ENCODE measurements around the gene NTMT2.

The NTMT2 gene

DNA sequence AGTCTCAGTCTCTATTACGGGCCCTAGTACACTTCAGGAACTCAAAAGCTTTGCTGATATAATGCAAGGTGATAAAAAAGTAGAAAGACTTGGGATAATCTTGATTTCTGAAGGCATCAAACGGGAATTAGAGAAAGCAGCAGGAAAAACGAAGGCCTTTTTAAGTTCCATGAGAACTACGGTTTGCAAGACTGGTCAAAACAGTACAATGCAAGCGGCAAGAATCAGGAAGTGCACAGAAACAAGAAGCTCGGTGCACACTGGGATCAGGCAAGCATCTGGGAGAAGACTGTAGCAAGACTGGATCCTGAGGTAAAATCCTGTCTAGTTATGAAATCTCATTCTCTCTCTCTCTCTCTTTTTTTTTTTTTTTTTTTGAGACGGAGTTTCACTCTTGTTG, 28.6 kb downstream of the NTMT2 start:
- Histone ChIP-seq H3K4me3 (ENCODE audit: low read length) (no peak overlapping the region), H3K9me3 (ENCODE audit: insufficient read depth, low read length) (no peaks in the 10 kb centered on the region), H2AFZ (ENCODE audit: low read depth, low read length) (peak overlapping the region; percentile 27; the same call in 1 of the 2 replicates), H3K9ac (ENCODE audit: low read length) (no peak overlapping the region), H3K36me3 (replicated peaks; ENCODE audit: low read depth, low read length) (no peaks in the 10 kb centered on the region), H3K27me3 (ENCODE audit: low read depth, low read length) (no peaks in the 10 kb centered on the region), H3K4me2 (ENCODE audit: low read length) (no peak overlapping the region), H3K27ac (ENCODE audit: low read length) (no peak overlapping the region), H4K20me1 (ENCODE audit: insufficient read depth, low read length) (no peaks in the 10 kb centered on the region), H3K79me2 (ENCODE audit: low read length) (no peaks in the 10 kb centered on the region), H3K4me1 (ENCODE audit: low read length) (no peaks in the 10 kb centered on the region)
- TF ChIP-seq, protein P1, sequence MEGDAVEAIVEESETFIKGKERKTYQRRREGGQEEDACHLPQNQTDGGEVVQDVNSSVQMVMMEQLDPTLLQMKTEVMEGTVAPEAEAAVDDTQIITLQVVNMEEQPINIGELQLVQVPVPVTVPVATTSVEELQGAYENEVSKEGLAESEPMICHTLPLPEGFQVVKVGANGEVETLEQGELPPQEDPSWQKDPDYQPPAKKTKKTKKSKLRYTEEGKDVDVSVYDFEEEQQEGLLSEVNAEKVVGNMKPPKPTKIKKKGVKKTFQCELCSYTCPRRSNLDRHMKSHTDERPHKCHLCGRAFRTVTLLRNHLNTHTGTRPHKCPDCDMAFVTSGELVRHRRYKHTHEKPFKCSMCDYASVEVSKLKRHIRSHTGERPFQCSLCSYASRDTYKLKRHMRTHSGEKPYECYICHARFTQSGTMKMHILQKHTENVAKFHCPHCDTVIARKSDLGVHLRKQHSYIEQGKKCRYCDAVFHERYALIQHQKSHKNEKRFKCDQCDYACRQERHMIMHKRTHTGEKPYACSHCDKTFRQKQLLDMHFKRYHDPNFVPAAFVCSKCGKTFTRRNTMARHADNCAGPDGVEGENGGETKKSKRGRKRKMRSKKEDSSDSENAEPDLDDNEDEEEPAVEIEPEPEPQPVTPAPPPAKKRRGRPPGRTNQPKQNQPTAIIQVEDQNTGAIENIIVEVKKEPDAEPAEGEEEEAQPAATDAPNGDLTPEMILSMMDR (IDR thresholded peaks at IDR 0.05; ENCODE audit: low read depth, low read length): no peak
- no peak for TF ChIP-seq EZH2phosphoT487 (IDR thresholded peaks at IDR 0.05; ENCODE audit: low read depth)

DNA sequence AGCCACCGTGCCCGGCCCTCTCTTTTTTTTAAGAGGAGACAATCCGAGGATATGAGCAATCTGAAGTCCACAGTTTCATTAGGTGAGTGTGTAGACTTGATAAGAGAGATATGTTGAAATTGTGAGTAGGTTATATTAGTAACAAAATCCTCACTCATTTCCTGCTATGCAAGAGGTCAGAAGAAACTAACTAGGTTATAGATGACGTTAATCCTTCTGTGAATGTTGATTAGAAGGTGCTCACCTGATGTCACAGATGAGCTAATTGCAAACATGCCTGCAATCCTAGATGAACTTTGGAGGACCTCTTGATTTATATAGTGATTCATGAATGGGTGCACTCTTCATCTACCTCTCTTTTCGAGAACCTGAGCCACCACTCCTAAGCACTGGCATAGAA, 29.3 kb downstream of the NTMT2 start:
- no peaks in the 10 kb centered on the region for H3K27me3 ChIP-seq (ENCODE audit: low read depth, low read length)
- no peaks in the 10 kb centered on the region for H3K4me1 ChIP-seq (ENCODE audit: low read length)
- H3K36me3 ChIP-seq (replicated peaks; ENCODE audit: low read depth, low read length): no peaks in the 10 kb centered on the region
- H3K9ac ChIP-seq (ENCODE audit: low read length): no peak overlapping the region
- no peak overlapping the region for H2AFZ ChIP-seq (ENCODE audit: low read depth, low read length)
- H3K79me2 ChIP-seq (ENCODE audit: low read length): no peaks in the 10 kb centered on the region
- H3K27ac ChIP-seq (ENCODE audit: low read length): no peak overlapping the region
- no peak for TF ChIP-seq EZH2phosphoT487 (IDR thresholded peaks at IDR 0.05; ENCODE audit: low read depth)
- TF ChIP-seq, protein P1 (IDR thresholded peaks at IDR 0.05; ENCODE audit: low read depth, low read length): no peak
- no peaks in the 10 kb centered on the region for H4K20me1 ChIP-seq (ENCODE audit: insufficient read depth, low read length)
- no peak overlapping the region for H3K4me2 ChIP-seq (ENCODE audit: low read length)
- H3K4me3 ChIP-seq (ENCODE audit: low read length): no peak overlapping the region
- H3K9me3 ChIP-seq (ENCODE audit: insufficient read depth, low read length): no peaks in the 10 kb centered on the region

DNA sequence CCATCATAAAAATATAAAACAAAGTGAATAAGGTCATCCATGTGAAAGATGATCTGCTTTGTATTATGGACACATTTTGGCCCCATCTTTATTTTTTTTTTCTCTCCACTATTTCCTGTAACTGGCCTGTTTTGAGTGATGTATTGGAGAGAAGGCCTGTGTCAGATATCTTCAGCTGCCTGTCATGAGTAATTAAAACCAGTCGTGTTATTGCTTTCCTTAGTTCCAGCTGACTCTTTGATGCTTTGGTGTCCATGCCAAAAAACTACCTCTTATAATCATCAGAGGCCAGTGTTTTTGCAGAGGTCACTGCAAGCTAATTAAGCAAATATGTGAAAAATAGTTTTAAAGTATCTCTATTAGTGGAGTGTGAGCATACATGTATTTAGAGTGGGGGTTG, 29.7 kb downstream of the NTMT2 start:
- no peaks in the 10 kb centered on the region for H4K20me1 ChIP-seq (ENCODE audit: insufficient read depth, low read length)

DNA sequence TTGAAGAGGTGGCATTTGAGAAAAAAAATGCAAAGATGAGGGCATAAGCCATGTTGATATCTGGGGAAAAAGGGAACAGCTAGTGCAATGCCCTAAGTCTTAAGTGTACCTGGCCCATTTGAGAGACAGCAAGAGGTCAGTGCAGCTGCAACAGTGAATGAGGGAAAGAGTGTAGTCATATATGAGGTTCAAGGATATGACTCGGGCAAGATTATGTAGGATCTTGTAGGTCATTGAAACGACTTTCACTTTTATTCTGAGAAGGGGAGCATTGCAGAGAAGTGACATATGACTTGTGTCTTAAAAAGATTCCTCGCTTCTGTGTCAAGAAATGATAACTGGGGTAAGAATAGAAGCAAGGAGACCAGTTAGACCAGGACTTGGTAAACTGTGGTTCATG, 31.0 kb downstream of the NTMT2 start:
- H3K36me3 ChIP-seq (replicated peaks; ENCODE audit: low read depth, low read length): no peaks in the 10 kb centered on the region
- H3K4me3 ChIP-seq (ENCODE audit: low read length): no peak overlapping the region
- no peaks in the 10 kb centered on the region for H4K20me1 ChIP-seq (ENCODE audit: insufficient read depth, low read length)
- no peak for TF ChIP-seq EZH2phosphoT487 (IDR thresholded peaks at IDR 0.05; ENCODE audit: low read depth)
- TF ChIP-seq, protein P1 (IDR thresholded peaks at IDR 0.05; ENCODE audit: low read depth, low read length): no peak
- no peaks in the 10 kb centered on the region for H3K27me3 ChIP-seq (ENCODE audit: low read depth, low read length)
- H3K4me2 ChIP-seq (ENCODE audit: low read length): no peak overlapping the region
- H3K4me1 ChIP-seq (ENCODE audit: low read length): no peaks in the 10 kb centered on the region
- no peak overlapping the region for H3K27ac ChIP-seq (ENCODE audit: low read length)
- no peak overlapping the region for H3K9ac ChIP-seq (ENCODE audit: low read length)
- H3K79me2 ChIP-seq (ENCODE audit: low read length): no peaks in the 10 kb centered on the region
- no peaks in the 10 kb centered on the region for H3K9me3 ChIP-seq (ENCODE audit: insufficient read depth, low read length)
- H2AFZ ChIP-seq (ENCODE audit: low read depth, low read length): no peak overlapping the region

More for the DNA sequence above, 29.7 kb downstream of the NTMT2 start:
- Histone ChIP-seq H3K9ac (ENCODE audit: low read length) (no peak overlapping the region), H3K9me3 (ENCODE audit: insufficient read depth, low read length) (no peaks in the 10 kb centered on the region), H3K27ac (ENCODE audit: low read length) (no peak overlapping the region), H3K36me3 (replicated peaks; ENCODE audit: low read depth, low read length) (no peaks in the 10 kb centered on the region), H3K79me2 (ENCODE audit: low read length) (no peaks in the 10 kb centered on the region), H3K4me3 (ENCODE audit: low read length) (no peak overlapping the region), H3K4me1 (ENCODE audit: low read length) (no peaks in the 10 kb centered on the region), H3K4me2 (ENCODE audit: low read length) (no peak overlapping the region), H3K27me3 (ENCODE audit: low read depth, low read length) (no peaks in the 10 kb centered on the region), H2AFZ (ENCODE audit: low read depth, low read length) (no peak overlapping the region)
- TF ChIP-seq, protein P1 (IDR thresholded peaks at IDR 0.05; ENCODE audit: low read depth, low read length): no peak
- TF ChIP-seq EZH2phosphoT487 (IDR thresholded peaks at IDR 0.05; ENCODE audit: low read depth): no peak

Measured in OCI-LY3 (cell line).